ENCODE results near the gene FSIP1. TPM values are rescaled to one million over a fixed set of nuclear protein-coding genes. Genes with fewer than 3 reads are reported as not detected.

The FSIP1 gene
- total RNA-seq, 1 donor from 2014 or later, result 2.9 TPM

DNA sequence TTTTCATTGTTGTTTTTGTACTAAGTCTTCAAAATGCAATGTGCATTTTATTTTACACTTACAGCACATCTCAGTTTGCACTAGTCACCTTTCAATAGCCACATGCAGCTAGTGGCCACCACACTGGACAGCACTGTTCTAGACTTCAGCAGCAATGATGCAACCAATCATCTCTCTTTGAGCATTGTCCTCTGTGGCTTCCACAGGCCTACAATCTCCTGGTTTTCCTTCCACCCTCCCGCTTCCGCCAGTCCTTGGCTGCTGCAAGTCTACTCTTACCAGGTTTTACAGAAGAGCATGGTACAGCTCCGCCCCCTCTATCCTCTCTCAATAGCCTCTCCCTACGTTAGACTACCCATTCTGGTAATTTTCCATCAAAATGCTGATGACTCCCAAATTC is 25.1 kb upstream of the FSIP1 start:
- no peak overlapping the region for H3K4me3 Mint-ChIP-seq
- H3K4me1 Mint-ChIP-seq (ENCODE audit: unreplicated experiment), result peaks cover 9% of the 10 kb centered on the region
- H3K36me3 Mint-ChIP-seq, result no peaks in the 10 kb centered on the region
- H3K9me3 Mint-ChIP-seq, result no peaks in the 10 kb centered on the region
- peaks cover 7% of the 10 kb centered on the region for H3K27me3 Mint-ChIP-seq
- TF ChIP-seq, protein P1, sequence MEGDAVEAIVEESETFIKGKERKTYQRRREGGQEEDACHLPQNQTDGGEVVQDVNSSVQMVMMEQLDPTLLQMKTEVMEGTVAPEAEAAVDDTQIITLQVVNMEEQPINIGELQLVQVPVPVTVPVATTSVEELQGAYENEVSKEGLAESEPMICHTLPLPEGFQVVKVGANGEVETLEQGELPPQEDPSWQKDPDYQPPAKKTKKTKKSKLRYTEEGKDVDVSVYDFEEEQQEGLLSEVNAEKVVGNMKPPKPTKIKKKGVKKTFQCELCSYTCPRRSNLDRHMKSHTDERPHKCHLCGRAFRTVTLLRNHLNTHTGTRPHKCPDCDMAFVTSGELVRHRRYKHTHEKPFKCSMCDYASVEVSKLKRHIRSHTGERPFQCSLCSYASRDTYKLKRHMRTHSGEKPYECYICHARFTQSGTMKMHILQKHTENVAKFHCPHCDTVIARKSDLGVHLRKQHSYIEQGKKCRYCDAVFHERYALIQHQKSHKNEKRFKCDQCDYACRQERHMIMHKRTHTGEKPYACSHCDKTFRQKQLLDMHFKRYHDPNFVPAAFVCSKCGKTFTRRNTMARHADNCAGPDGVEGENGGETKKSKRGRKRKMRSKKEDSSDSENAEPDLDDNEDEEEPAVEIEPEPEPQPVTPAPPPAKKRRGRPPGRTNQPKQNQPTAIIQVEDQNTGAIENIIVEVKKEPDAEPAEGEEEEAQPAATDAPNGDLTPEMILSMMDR (conservative IDR thresholded peaks at IDR 0.05), result no peak
- no peak for DNase-seq (ENCODE audit: extremely low spot score, unreplicated experiment)
- H3K27ac Mint-ChIP-seq, result no peak overlapping the region

- Mint-ChIP-seq H3K9me3 (no peaks in the 10 kb centered on the region), H3K27ac (no peak overlapping the region), H3K4me3 (no peak overlapping the region), H3K36me3 (no peaks in the 10 kb centered on the region), H3K4me1 (ENCODE audit: unreplicated experiment) (peaks cover 9% of the 10 kb centered on the region), H3K27me3 (peaks cover 4% of the 10 kb centered on the region)
- TF ChIP-seq, protein P1 (conservative IDR thresholded peaks at IDR 0.05), result no peak
- no peak for DNase-seq (ENCODE audit: extremely low spot score, unreplicated experiment)
These were observed 21.4 kb upstream of the FSIP1 start for GRCh38 chr15:39804026-39804425.

DNA sequence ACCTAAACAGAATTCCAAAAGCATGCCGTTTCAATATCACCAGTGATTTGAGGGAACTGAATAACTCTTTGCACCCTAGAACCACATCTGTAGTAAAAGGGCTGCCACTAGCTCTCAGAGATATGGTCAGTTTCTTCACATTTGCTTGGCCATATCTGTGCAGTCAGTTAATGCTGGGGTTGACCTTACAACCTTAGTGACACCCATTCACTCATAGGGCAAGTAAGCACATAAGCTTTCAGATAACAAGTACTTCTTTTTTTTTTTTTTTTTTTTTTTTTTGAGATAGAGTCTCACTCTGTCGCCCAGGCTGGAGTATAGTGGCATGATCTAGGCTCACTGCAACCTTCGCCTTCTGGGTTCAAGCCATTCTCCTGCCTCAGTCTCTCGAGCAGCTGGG is 20.4 kb upstream of the FSIP1 start:
- Mint-ChIP-seq H3K27me3 (peaks cover 2% of the 10 kb centered on the region), H3K27ac (no peak overlapping the region), H3K9me3 (no peaks in the 10 kb centered on the region), H3K4me1 (ENCODE audit: unreplicated experiment) (peaks cover 9% of the 10 kb centered on the region), H3K36me3 (no peaks in the 10 kb centered on the region), H3K4me3 (no peak overlapping the region)
- TF ChIP-seq, protein P1 (conservative IDR thresholded peaks at IDR 0.05), result no peak
- DNase-seq (ENCODE audit: extremely low spot score, unreplicated experiment), result no peak

- no peak overlapping the region for H3K27ac Mint-ChIP-seq
- no peak for DNase-seq (ENCODE audit: extremely low spot score, unreplicated experiment)
- H3K27me3 Mint-ChIP-seq, result no peaks in the 10 kb centered on the region
- TF ChIP-seq, protein P1 (conservative IDR thresholded peaks at IDR 0.05), result peak; percentile 58
- H3K4me1 Mint-ChIP-seq (ENCODE audit: unreplicated experiment), result peaks cover 13% of the 10 kb centered on the region
- H3K9me3 Mint-ChIP-seq, result no peaks in the 10 kb centered on the region
- no peak overlapping the region for H3K4me3 Mint-ChIP-seq
- no peaks in the 10 kb centered on the region for H3K36me3 Mint-ChIP-seq
These were observed 19.1 kb upstream of the FSIP1 start for GRCh38 chr15:39801641-39802309.

DNA sequence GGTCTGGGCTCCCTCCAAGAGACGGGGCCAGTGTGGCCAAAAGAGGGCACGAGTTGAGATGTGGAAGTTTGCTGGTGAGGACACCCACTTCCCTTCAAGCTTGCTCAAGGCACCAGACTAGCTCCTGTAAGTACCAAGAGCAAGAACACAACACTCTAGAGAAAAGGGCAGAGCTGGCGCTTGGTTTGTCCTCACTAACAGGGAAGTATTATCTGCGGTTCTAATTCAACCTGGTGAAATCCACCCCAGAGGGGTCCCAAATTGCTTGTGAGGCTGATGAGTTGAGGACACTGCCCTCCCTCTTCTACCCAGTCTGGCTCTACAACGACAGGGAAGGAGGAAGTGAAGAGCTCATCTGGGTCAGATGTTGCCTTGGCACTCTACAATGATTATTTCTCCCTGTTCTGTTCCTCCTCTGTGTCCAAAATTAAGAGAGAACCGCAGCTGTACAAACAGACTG is 16.9 kb upstream of the FSIP1 start:
- Mint-ChIP-seq H3K9me3 (no peaks in the 10 kb centered on the region), H3K36me3 (no peaks in the 10 kb centered on the region), H3K4me3 (no peak overlapping the region), H3K27me3 (no peaks in the 10 kb centered on the region), H3K4me1 (ENCODE audit: unreplicated experiment) (peaks cover 19% of the 10 kb centered on the region), H3K27ac (no peak overlapping the region)
- DNase-seq (ENCODE audit: extremely low spot score, unreplicated experiment), result no peak
- TF ChIP-seq, protein P1 (conservative IDR thresholded peaks at IDR 0.05), result no peak
